Measurements from ENCODE around the gene TANGO2. TPM values are rescaled to one million over a fixed set of nuclear protein-coding genes. Genes with fewer than 3 reads are reported as not detected.

Gene TANGO2
- total RNA-seq, 1 experiment from 2014 or later = 14.6 TPM

DNA sequence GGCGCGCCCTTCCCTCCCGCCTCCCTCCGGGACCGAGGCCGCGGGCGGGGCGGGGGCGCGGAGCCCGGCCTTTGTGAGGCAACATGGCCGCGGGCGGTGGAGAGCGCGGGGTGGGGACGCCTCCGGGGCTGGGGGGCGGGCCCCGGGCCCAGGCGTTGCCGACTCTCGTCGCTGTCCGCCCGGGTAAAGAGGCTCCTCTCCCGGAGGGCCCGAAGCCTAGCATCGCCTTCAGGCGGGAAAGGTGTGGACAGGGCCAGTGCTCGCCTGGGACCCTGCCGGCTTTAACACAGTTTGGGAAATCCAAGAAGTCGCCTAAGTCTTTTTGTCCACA lies 59.5 kb downstream of the TANGO2 start:
- peaks cover 6% of the 10 kb centered on the region for H4K20me1 ChIP-seq (ENCODE audit: control insufficient read depth, insufficient read depth, insufficient read length)

More for the DNA sequence above, 59.5 kb downstream of the TANGO2 start:
- peak overlapping the region; percentile 100 for H3K4me2 ChIP-seq (ENCODE audit: insufficient read depth, insufficient read length, low read length)
- H3K27ac ChIP-seq (ENCODE audit: insufficient read length, low read depth, low read length) = peak overlapping the region; percentile 70
- H3K4ac ChIP-seq (ENCODE audit: low read depth, low read length) = peak overlapping the region; percentile 19; the same call in 1 of the 2 replicates
- H2BK120ac ChIP-seq (ENCODE audit: low read depth, low read length, poor library complexity, severe bottlenecking) = peak overlapping the region; percentile 90
- H4K8ac ChIP-seq (replicated peaks; ENCODE audit: insufficient read length, low read depth, low read length) = no peak overlapping the region
- peaks cover 2% of the 10 kb centered on the region; the same call in 1 of the 2 replicates for H3K4me1 ChIP-seq (ENCODE audit: insufficient read depth, low read length)
- H3K4me3 Mint-ChIP-seq = peak overlapping the region; percentile 92 to 94
- WGBS (ENCODE audit: extremely low coverage, insufficient read length, low lambda C conversion rate) = no CpG with 5 or more reads among the region's 34 CpGs
- H3K27me3 ChIP-seq (ENCODE audit: insufficient read depth, low read length) = no peaks in the 10 kb centered on the region
- peaks cover 32% of the 10 kb centered on the region for H3K79me2 ChIP-seq (ENCODE audit: insufficient read depth, low read length)
- H3K56ac ChIP-seq (ENCODE audit: insufficient read length, low read depth, low read length) = peak overlapping the region; percentile 30
- no peak overlapping the region for H2BK20ac ChIP-seq (ENCODE audit: low read depth, low read length, poor library complexity, severe bottlenecking)
- H3K27ac Mint-ChIP-seq = peak overlapping the region; percentile 91 to 98 (median 96)
- no peaks in the 10 kb centered on the region for H3K9me3 ChIP-seq (ENCODE audit: control insufficient read depth, low read depth, low read length)
- H2AFZ ChIP-seq (ENCODE audit: low read length) = no peak overlapping the region
- no peak overlapping the region for H3K23ac ChIP-seq (ENCODE audit: insufficient read length, low read depth, low read length)
- peaks cover 37 to 54% of the 10 kb centered on the region in 2 experiments for H3K4me1 Mint-ChIP-seq
- no peak overlapping the region for H2BK12ac ChIP-seq (ENCODE audit: insufficient read length, low read depth, low read length)
- H3K18ac ChIP-seq (ENCODE audit: insufficient read length, low read depth, low read length) = peak overlapping the region; percentile 89
- TF ChIP-seq, protein P1, sequence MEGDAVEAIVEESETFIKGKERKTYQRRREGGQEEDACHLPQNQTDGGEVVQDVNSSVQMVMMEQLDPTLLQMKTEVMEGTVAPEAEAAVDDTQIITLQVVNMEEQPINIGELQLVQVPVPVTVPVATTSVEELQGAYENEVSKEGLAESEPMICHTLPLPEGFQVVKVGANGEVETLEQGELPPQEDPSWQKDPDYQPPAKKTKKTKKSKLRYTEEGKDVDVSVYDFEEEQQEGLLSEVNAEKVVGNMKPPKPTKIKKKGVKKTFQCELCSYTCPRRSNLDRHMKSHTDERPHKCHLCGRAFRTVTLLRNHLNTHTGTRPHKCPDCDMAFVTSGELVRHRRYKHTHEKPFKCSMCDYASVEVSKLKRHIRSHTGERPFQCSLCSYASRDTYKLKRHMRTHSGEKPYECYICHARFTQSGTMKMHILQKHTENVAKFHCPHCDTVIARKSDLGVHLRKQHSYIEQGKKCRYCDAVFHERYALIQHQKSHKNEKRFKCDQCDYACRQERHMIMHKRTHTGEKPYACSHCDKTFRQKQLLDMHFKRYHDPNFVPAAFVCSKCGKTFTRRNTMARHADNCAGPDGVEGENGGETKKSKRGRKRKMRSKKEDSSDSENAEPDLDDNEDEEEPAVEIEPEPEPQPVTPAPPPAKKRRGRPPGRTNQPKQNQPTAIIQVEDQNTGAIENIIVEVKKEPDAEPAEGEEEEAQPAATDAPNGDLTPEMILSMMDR (conservative IDR thresholded peaks at IDR 0.05) = no peak
- H3K9ac ChIP-seq (ENCODE audit: extremely low read depth, insufficient read length, low read length) = peak overlapping the region; percentile 99
- H2AK5ac ChIP-seq (ENCODE audit: insufficient read length, low read length) = peak overlapping the region; percentile 85
- H3K79me1 ChIP-seq (ENCODE audit: insufficient read depth, low read depth, low read length, poor library complexity, severe bottlenecking) = peaks cover 12% of the 10 kb centered on the region
- H4K5ac ChIP-seq (ENCODE audit: insufficient read length, low read depth, low read length) = peak overlapping the region; percentile 86
- no peaks in the 10 kb centered on the region for H3K9me3 Mint-ChIP-seq
- peak; percentile 52 for DNase-seq
- H3T11ph ChIP-seq (ENCODE audit: low read length) = no peak overlapping the region
- no peak overlapping the region for H2BK15ac ChIP-seq (ENCODE audit: low read depth, low read length)
- H3K23me2 ChIP-seq (ENCODE audit: insufficient read length, low read depth, low read length, poor library complexity, severe bottlenecking) = peaks cover 8% of the 10 kb centered on the region
- no peak overlapping the region for H2BK5ac ChIP-seq (ENCODE audit: insufficient read length, low read length)
- no peak overlapping the region for H4K91ac ChIP-seq (ENCODE audit: insufficient read length, low read depth, low read length)
- H3K36me3 Mint-ChIP-seq (ENCODE audit: insufficient read depth in 1 of 3, low read depth in 3 of 3) = peaks cover 5 to 27% (median 16%) of the 10 kb centered on the region in 3 experiments; a peak in 6 of 7 replicates
- peak overlapping the region; percentile 92 for H3K14ac ChIP-seq (ENCODE audit: insufficient read depth, low read length)
- H3K27me3 Mint-ChIP-seq (ENCODE audit: low read depth) = no peaks in the 10 kb centered on the region; the same call in 1 of the 2 replicates
